Progenitor cell of endocrine pancreas (in vitro differentiated cells): ENCODE results near the gene ATG9A. TPM values are rescaled to one million over a fixed set of nuclear protein-coding genes. Genes with fewer than 3 reads are reported as not detected.
"Not testable (repeated sequence)": the region's sequence is repeated elsewhere in the genome, so short reads cannot be mapped to it uniquely, and the experiment has no call there.

Experiments
- DNase-seq: peaks from one replicate; pipeline ENCODE4 v3.0.0; 2021; ENCODE audit warnings: low spot score; ENCODE audit not compliant: unreplicated experiment
- H3K27ac Mint-ChIP-seq: 2 replicates; pipeline ENCODE4 v1.8.0; 2021; ENCODE audit warnings: mild to moderate bottlenecking, moderate library complexity, mixed read lengths
- H3K27me3 Mint-ChIP-seq: 2 replicates; pipeline ENCODE4 v1.8.0; 2021; ENCODE audit warnings: mixed read lengths
- H3K36me3 Mint-ChIP-seq: 2 replicates; pipeline ENCODE4 v1.8.0; 2022; ENCODE audit warnings: mixed read lengths; ENCODE audit not compliant: insufficient read depth
- H3K4me1 Mint-ChIP-seq: 2 replicates; pipeline ENCODE4 v1.8.0; 2021; ENCODE audit warnings: low read depth, mixed read lengths
- H3K4me3 Mint-ChIP-seq: 2 replicates; pipeline ENCODE4 v1.8.0; 2021; ENCODE audit warnings: low read depth, mild to moderate bottlenecking, moderate library complexity, mixed read lengths
- H3K9me3 Mint-ChIP-seq: 2 replicates; pipeline ENCODE4 v1.8.0; 2021; ENCODE audit warnings: low read depth, mixed read lengths
- total RNA-seq: library from RNA; stranded (reverse); gene quantifications from 2 replicates; pipeline ENCODE4 v1.2.1, GENCODE V29; 2021
- TF ChIP-seq, protein P1 (sequence below): fragments of 200-600 bp; sonication (generic); IDR thresholded peaks from one replicate; pipeline ENCODE4 v1.5.0; 2021; ENCODE audit warnings: antibody characterized with exemption, mild to moderate bottlenecking; ENCODE audit not compliant: unreplicated experiment

The ATG9A gene
- total RNA-seq, 1 donor from 2014 or later = 43.6 TPM

DNA sequence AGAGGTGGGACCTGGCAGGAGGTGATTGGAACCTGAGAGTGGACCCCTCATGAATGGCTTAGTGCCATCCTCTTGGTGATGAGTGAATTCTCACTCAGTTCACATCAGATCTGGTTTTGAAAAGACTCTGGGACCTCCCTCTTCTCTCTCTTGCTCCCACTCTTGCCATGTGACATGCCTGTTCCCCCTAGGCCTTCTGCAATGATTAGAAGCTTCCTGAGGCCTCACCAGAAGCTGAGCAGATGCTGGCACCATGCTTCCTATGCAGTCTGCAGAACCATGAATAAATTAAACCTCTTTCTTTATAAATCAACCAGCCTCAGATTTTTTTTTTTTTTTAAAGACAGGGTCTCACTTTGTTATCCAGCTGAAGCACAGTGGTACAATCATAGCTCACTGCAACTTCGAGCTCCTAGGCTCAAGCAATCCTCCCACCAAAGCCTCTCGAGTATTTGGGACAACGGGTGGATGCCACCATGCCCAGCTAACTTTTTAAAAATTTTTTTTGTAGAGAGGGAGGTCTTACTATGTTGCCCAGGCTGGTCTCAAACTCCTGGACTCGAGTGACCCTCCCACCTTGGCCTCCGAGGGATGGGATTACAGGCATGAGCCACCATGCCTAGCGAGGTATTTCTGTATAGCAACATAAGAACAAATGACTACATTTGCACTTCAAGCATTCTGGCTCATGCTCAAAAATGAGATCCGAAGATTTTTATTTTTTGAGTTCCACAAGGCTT is 24.8 kb downstream of the ATG9A start:
- H3K4me3 Mint-ChIP-seq = no peak overlapping the region
- no peaks in the 10 kb centered on the region for H3K9me3 Mint-ChIP-seq
- peaks cover 5% of the 10 kb centered on the region for H3K27me3 Mint-ChIP-seq
- TF ChIP-seq, protein P1, sequence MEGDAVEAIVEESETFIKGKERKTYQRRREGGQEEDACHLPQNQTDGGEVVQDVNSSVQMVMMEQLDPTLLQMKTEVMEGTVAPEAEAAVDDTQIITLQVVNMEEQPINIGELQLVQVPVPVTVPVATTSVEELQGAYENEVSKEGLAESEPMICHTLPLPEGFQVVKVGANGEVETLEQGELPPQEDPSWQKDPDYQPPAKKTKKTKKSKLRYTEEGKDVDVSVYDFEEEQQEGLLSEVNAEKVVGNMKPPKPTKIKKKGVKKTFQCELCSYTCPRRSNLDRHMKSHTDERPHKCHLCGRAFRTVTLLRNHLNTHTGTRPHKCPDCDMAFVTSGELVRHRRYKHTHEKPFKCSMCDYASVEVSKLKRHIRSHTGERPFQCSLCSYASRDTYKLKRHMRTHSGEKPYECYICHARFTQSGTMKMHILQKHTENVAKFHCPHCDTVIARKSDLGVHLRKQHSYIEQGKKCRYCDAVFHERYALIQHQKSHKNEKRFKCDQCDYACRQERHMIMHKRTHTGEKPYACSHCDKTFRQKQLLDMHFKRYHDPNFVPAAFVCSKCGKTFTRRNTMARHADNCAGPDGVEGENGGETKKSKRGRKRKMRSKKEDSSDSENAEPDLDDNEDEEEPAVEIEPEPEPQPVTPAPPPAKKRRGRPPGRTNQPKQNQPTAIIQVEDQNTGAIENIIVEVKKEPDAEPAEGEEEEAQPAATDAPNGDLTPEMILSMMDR = no peak
- H3K4me1 Mint-ChIP-seq = peaks cover 11% of the 10 kb centered on the region
- H3K27ac Mint-ChIP-seq = no peak overlapping the region
- no peak for DNase-seq
- H3K36me3 Mint-ChIP-seq = peaks cover 5% of the 10 kb centered on the region

DNA sequence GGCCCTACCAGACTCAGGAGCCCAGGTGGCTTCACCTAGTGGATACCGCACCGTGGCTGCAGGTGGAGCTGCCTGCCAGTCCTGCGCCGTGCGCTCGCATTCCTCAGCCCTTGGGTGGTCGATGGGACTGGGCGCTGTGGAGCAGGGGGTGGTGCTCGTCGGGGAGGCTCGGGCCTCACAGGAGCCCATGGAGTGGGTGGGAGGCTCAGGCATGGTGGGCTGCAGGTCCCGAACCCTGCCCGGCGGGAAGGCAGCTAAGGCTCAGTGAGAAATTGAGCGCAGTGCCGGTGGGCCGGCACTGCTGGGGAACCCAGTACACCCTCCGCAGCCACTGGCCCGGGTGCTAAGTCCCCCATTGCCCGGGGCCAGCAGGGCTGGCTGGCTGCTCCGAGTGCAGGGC is 28.1 kb downstream of the ATG9A start:
- H3K27me3 Mint-ChIP-seq = peaks cover 10% of the 10 kb centered on the region
- not testable (repeated sequence) for H3K4me3 Mint-ChIP-seq, H3K9me3 Mint-ChIP-seq, H3K36me3 Mint-ChIP-seq, H3K27ac Mint-ChIP-seq, DNase-seq, H3K4me1 Mint-ChIP-seq

GRCh38 chr2:219200502-219201326 is 28.7 kb downstream of the ATG9A start:
- not testable (repeated sequence) for H3K27ac Mint-ChIP-seq, H3K36me3 Mint-ChIP-seq, H3K9me3 Mint-ChIP-seq, H3K4me1 Mint-ChIP-seq, DNase-seq, H3K4me3 Mint-ChIP-seq
- peaks cover 10% of the 10 kb centered on the region for H3K27me3 Mint-ChIP-seq

GRCh38 chr2:219199470-219200211 is 29.8 kb downstream of the ATG9A start:
- no peak for DNase-seq
- H3K9me3 Mint-ChIP-seq = no peaks in the 10 kb centered on the region
- H3K27me3 Mint-ChIP-seq = peaks cover 14% of the 10 kb centered on the region
- TF ChIP-seq, protein P1 = no peak
- H3K36me3 Mint-ChIP-seq = no peaks in the 10 kb centered on the region
- no peak overlapping the region for H3K27ac Mint-ChIP-seq
- H3K4me1 Mint-ChIP-seq = no peaks in the 10 kb centered on the region
- no peak overlapping the region for H3K4me3 Mint-ChIP-seq

DNA sequence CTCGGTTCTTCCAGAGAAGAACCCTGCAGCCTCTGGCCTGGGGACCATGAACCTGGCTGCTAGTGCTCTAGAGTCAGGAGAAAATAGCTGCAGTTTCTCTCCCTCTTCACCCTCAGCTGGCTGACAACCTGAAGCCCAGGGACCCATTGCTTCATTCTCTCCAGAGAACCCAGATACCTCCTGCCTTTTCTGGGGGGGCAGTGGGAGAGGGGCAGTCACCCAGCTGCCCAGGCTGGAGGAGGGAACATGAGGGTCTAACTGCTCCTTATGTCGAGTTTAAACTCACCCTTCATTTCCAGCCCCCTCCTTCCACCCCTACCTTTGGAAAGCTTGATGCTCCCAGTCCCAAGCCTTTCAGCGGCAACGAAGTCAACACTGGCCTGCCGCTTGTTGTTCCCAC is 30.5 kb downstream of the ATG9A start:
- no peak for DNase-seq
- TF ChIP-seq, protein P1 = no peak
- Mint-ChIP-seq H3K36me3 (no peaks in the 10 kb centered on the region), H3K27me3 (peaks cover 14% of the 10 kb centered on the region), H3K27ac (no peak overlapping the region), H3K4me1 (no peaks in the 10 kb centered on the region), H3K4me3 (no peak overlapping the region), H3K9me3 (no peaks in the 10 kb centered on the region)

- Mint-ChIP-seq H3K36me3 (no peaks in the 10 kb centered on the region), H3K4me3 (no peak overlapping the region), H3K27me3 (peaks cover 9% of the 10 kb centered on the region), H3K27ac (no peak overlapping the region), H3K4me1 (no peaks in the 10 kb centered on the region), H3K9me3 (no peaks in the 10 kb centered on the region)
- DNase-seq = no peak
- TF ChIP-seq, protein P1 = no peak
Observed at GRCh38 chr2:219197388-219197787, 32.0 kb downstream of the ATG9A start.
